ENCODE measurements around the gene GPC3.
"Not testable (repeated sequence)": the region's sequence is repeated elsewhere in the genome, so short reads cannot be mapped to it uniquely, and the experiment has no call there.

Gene GPC3

DNA sequence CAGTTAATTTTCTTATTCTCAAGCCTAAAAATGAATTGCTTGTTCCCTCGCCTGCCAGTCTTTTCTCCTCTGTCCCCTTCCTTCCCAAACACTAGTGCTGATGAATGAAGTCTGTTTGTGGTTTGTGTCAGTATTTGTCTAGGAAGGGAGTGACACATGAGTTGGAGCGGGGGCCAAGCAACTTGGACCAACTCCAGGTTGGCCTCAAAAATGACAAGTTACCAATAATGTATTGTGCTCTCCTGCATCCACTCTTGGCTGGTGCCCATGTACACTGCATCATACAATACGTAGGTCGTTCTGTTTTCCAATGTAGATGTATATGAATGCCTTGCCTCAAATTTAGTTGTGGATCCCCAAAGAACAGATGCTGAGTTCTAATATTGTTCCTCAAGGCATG is 347.1 kb downstream of the GPC3 start:
- DNase-seq: no peak

DNA sequence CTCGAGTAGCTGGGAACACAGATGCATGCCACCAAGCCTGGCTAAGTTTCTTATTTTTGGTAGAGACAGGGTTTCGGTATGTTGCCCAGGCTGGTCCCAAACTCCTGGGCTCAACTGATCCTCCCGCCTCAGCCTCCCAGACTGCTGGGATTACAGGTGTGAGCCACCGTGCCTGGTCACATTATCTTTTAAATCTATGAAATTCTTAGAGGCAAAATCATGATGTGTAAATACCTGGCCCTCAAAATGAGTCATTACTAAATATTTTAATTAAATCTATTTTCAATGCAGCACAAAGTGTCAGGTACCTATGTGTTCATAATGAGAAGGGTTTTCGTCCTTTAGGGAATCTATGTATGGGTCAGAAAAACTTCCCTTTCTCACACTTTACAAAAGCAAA is 347.6 kb downstream of the GPC3 start:
- DNase-seq: no peak

DNA sequence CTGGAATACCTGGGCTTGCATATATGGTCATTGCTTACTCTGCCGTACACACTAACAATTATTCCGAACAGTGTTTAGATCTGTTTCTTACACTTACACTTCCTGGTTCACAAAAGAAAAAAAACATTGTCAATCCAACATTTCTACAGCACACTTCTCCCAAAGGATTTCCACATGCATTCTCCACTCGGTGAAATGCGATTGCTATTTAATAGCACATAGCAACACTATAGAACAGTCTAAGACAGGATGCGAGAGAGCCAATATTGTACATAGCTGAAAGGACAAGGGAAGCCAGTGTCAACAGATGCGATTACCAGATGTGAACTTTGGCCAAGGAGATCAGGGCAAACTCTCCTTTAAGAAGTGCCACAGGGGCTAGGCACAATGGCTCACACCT is 349.4 kb downstream of the GPC3 start:
- DNase-seq: no peak

DNA sequence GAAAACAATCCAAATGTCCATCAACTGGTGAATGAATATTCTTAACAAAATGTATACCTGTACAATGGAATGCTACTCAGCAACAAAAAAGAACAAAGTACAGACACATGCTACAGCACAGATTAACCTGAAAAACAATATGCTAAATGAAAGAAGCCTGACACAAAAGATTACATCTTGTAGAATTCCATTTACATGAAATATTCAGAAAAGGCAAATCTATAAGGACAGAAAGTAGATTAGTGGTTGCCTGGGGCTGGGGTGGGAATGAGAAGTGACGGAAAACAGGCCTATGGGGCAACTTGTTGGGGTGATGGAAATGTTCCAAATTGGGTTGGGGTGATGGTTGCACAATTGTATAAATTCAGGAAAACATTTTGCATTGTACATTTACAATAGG is 351.0 kb downstream of the GPC3 start:
- no peak for DNase-seq

DNA sequence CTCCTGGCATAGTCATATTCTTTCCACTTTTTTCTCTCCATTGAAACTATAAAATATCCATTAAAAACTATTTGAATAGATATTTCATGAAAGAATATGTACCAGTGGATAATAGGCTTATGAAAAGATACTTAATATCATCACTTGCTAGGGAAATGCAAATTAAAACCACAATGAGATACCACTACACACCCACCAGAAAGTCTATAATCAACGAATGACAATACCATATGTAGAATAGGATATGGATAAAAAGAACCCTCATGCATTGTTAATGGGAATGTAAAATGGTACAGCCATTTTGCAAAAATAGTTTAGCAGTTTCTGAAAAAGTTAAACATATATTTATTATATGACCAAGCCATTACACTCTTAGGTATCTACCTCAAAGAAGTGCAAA is 351.4 kb downstream of the GPC3 start:
- no peak for DNase-seq

DNA sequence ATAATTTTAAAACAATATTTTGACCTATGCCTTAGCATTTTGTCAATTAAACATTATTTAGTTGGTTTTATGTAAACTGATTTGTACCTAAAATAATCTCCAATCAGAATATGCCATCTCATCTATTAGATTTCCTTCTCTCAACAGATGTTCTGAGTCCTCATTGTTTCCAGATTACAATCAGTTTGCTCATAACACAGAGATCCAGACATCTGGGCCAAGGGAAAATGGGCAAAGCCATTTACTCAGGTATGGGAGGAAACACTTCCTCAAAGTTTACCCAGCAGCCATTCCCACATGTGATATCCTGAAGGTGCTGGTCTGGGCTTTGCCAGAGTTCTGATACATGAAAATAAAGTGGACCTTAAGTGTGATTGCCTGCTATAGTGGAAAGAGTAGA is 352.2 kb downstream of the GPC3 start:
- no peak for DNase-seq

DNA sequence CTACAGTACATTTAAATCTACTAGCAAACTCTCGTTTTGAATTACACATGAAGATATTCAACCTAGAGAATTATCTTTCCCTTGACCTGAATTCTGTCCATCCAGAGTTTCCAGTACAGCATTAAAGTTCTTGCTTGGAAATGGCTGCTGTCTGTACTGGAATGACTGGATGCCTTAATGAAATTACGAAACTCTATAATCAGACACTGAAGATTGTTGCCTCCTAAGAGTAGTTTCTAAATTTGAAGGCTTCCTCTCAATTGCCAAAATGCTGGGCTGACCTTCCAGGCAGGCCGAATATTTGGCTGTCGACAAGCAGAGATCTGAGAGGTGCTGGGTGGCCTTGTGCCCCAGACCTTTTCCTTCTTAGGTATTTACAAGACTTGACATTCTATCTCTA is 355.0 kb downstream of the GPC3 start:
- DNase-seq: no peak

DNA sequence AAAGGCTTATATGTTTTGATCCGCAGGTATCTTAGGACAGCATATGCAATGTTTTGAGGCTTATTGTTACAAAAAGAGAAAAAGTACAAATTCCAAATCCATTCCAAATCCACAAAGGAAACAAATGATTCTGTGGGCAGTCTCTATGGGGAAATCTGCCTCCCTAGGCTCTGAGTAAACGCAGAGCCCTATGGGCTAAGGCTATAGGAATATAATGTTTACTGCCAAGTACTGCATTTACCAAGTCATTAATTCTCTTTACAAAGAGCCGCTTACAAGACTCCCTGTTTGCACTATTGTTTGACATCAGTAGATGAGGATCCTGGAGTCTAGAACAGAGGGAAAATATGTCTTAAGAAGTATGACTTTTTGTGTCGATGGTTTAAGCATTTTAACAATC is 357.7 kb downstream of the GPC3 start:
- no peak for DNase-seq

DNA sequence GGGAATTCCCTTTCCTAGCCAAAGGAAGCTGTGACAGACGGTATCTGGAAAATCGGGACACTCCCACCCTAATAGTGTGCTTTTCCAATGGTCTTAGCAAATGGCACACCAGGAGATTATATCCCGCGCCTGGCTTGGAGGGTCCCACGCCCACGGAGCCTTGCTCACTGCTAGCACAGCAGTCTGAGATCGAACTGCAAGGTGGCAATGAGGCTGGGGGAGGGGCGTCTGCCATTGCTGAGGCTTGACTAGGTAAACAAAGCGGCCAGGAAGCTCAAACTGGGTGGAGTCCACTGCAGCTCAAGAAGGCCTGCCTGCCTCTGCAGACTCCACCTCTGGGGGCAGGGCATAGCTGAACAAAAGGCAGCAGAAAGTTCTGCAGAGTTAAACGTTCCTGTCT is 364.0 kb downstream of the GPC3 start:
- not testable (repeated sequence) for DNase-seq

DNA sequence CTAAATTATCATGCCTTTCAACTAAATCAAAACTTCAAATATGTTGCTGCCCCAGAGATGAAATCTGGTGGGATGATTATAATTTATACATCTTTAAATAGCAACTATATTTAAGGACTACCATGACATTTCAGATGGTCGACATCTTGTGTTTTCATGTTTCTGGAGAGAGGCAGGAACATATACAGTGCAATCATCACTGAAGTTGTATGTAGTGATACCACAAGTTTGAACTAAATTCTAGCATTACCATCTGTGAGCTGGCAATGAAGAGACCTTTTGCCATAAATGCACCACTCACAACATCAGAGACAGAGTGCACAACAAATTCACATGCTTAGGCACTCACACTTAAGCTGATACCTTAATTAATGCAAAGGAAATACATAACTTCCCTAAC is 373.7 kb downstream of the GPC3 start:
- no peak for DNase-seq

DNA sequence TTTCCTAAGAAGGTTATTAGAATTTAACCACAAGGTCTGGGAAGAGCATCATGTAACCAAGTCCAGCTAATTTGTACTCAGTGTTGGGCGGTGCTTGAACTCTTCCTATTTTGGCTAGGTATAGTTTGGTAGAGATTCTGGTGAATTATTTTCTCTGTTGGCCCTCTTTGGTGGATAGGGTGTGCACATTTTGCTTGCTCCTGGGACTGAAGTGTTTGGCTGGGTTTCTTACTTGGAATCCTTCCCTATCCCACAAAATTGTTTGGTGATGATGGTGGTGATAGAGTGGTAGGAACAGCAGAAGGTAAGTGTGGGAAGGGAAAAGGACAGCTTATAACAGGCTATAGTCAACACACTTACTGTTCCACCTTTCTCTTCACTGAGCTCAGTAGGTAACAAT is 375.3 kb downstream of the GPC3 start:
- DNase-seq: no peak

DNA sequence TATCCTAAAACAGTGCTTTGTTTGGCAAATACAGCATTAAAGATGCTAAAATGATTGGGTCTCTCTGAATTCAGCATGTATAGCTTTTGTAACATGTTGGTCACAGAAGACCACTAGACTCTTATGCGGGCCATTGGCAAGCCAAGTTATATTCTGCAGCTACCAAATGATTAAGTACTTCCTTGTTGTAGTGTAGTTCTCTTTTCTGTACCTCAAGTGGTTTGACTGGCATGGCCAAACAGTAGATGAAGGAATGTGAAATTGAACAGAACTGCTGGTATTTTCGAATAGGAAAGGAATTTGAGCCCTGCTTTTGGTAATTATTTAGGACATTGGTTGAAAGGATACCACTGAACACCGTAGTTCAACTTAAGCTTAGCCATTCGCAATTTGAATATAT is 376.2 kb downstream of the GPC3 start:
- DNase-seq: no peak

DNA sequence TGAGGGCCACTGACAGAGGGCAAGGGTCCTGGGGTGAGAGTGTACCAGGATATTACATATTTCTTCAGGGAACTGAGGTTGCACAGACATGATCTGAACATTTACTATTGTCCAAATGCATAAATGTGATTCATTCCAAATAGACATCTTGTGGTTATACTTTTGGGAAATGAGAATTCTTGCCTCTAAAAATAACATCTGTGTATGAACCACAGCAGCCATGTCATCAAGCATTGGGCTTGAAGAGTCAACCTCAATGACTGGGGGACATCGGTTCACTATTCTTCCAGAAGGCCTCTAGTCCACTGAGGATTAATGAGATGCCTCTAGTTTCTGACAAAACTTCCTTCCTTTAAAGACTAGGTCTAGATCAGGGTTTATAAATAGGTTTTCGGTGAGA is 377.0 kb downstream of the GPC3 start:
- no peak for DNase-seq

DNA sequence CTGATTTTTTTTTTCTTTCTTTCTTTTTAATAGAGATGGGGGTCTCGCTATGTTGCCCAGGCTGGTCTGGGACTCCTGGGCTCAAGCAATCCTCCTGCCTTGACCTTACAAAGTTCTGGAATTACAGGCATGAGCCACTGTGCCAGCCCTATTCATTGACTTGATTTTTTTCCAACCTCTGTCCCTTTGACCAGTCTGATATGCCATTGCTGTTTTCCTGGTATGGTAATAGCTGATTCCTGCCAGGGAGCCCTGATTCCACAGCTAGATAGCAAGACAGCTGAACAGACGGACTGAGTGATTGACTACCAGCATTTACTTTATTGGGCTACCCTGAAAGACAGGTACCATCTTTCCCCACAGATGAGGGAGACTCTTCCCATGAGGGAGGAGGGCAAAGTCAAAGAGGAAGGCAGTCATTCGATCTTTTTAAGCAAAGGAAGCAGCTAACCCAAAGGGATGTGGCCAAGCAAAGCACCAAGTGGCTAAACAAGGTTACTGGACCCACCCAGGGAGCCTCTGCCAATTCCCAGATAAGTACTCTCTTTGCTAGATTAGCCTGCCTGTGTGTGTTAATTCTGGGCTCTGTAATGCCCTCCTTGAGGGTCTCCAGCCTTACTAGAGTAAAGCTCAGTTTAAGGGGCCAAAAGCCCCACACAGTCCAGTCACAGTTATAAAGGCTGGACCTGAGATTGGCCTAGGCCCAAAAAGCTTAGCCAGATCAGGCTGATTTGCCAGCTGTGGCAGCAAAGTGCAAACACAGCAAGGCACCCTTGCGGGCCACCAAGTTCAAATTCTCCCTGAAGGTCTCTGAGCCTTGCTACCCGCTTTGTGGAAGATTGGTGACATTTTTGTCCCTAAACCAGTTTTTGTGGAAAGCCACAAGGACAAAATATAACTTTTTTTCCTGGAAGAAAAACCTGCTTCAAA is 377.7 kb downstream of the GPC3 start:
- DNase-seq: no peak

DNA sequence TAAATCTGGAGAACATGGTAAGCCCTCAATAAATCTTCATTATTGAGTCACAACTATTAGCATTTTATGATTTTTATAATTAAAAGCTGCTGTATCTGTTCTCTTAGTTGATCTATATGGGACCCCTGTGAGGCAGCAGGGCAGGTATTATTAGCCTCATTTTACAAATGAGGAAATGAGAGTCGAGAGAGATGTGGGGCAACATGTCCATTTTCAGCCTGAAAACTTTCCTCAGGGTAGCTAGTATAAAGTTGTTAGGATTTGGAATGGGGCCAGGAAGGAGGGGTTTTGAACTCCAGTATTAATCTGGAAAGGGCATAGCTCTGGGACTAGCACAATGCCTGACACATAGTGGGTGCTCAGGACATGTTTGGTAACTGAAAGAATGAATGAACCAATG is 378.4 kb downstream of the GPC3 start:
- no peak for DNase-seq

DNA sequence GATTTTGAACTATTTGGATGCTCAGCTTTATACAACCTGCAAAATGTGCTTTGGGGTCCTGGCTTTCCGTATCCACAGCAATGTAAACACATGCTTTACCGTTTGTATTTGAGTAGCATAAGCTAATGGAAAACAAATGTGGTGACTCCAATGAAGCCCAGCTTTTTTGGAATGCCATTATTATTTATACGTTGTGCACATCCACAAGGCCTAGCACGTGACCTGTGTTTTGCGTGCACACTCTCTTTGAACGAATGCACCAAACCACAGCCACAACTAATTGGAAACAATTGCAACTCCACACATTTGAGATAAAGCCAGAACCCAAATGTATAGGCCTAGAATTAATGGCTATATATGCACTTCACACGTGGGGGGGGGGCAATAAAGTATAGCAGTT is 380.6 kb downstream of the GPC3 start:
- no peak for DNase-seq

DNA sequence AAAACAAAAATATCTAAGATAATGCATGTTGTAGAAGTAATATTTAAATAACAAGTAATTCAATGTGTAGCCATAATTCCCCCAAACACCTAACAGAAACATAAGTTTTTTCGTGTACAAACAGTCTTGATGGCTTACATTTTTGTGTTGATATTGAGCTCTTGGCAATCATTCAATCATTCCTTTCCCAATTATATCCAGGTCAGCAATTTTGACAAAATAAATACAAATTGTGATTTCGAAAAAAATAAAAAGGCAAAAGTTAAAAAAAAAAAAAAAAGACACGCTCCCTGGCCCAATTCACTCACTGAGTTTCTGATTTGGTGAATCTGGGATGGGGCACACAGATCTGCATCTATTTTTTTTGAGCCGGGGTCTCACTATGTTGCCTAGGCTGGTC is 382.5 kb downstream of the GPC3 start:
- DNase-seq: no peak

DNA sequence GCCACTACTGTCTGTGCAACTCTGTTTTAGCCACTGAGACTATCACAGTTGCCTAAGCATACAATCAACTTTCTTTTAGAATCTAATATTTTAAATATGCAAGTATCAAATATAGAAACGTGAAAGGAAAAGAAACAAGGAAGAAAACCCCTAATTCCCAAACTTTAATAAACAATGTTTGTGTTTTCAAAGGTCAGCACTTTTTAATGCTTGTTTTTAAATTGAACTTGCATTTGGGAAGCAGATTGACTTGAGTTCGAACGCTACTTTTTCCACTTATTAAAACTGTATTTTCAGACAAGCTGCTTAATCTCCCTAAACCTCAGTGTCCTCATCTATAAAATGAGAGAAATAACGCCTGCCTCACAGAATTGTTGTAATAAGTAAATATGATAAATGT is 384.3 kb downstream of the GPC3 start:
- no peak for DNase-seq

DNA sequence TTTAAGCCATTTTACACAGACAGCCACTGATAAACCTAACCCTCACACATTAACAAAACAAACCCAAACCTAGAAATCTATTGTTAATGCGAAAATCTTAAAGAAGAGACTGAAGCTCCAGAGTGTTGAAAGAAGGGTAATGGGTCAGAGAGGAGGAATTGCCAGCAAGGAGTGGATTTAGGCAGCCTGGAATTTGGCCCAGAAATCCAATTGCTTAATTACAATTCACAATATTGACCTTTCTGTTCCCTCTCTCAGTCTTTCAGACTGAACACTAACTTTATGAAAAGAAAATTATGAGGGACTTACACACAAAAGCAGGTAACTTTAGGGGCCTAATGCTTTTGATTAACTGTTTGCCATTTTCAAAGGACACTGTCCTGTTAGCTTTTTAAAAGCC is 384.9 kb downstream of the GPC3 start:
- no peak for DNase-seq

DNA sequence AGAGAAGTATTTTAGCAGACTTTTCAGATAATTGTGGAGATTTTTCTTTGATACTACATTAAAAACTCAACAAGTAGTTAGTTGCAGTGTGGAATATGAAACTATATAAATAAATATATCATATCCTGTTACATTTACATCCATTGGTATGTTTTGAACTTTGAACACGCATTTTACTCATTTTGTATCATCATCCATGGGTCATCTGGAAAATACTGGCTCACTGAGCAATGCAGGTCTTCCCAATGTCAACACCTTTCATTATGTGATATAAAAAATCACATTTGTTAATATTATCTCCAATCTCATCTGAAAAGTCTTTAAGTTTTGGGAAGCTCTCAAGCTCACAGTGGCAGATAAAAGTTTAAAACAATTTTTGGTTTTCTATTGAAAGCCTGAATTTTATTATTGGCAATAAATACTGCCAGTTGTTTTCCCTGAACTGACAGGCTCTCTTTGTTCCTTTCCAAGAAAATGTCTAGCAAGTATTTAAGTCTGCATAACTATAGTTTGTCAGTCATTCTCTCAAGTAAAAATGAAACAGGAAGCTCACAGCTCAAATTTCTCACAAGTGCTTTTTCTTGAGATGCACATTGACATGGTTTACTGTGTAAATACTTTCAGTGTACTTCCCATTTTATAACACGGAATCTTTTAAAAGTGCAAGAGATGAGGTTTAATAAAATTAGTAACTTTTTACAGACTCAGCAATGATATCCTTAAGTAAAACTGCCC is 386.6 kb downstream of the GPC3 start:
- DNase-seq: no peak

DNA sequence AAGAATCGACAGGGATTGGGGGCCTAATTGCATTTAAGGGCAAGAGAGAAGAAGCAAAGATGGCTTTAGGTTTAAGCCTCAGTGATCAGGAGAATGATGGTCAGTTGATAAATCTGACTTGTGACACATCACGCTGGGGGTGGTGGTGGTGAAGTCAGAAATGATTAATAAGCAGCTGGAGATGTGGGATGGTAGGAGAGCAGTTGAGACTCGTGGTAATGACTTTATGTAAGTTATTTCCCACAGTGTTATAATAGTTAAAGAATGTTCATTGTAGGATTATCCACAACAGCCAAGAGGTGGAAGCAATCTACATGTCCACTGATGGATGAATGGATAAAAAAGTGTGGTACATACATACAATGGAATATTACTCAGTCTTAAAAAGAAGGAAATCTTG is 391.2 kb downstream of the GPC3 start:
- no peak for DNase-seq

DNA sequence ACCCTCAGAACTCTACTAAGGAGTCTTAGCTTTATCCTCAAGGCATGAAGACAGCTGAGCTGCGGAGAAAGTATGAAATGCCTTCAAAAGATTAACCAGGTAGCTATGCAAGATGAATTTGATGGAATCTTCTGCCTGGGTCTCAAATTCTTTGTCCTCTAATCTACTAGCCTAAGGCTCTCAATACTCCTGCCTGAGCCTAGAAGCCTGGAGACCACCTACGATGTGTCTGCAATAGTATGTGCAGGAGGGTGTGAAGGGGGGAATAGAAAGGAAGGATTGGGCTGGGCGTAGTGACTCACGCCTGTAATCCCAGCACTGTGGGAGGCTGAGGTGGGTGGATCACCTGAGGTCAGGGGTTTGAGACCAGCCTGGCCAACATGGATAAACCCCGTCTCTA is 391.9 kb downstream of the GPC3 start:
- DNase-seq: no peak

DNA sequence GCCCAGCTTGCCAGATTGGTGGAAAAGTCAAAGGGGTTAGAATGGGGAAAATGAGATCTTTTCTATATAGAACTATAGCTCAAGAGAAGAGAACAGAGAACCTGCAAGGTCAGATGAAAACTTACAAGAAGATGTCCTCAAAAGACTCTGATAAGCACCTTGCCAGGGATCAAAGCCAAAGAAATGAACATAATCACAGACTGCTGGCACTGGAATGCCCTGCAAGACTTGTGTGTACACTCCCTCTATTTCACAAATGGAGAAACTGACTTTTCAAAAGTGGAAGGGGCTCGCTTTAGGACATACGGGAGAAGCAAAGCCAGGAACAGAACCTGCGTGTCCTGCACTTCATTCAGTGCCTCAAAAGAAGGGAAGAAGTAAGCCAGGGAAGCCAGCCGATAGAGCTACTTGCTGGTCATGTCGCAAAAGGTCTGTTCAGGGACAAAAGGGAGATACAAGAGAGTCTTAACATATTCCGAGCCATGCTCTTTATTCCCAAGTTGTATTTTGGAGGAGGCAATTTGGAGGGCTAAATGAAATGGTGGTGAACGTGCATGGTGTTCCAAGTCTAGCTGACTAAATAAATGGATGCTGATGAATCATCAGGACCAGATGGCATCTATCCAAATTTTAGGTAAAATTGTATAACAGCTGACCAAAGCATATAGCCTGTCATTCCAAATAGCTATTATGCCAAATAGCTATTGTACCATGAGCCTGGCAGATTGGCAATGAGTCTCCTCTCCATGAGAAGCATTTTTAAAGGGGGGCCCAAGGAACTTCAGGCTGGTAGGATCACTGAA is 394.5 kb downstream of the GPC3 start:
- DNase-seq: no peak

DNA sequence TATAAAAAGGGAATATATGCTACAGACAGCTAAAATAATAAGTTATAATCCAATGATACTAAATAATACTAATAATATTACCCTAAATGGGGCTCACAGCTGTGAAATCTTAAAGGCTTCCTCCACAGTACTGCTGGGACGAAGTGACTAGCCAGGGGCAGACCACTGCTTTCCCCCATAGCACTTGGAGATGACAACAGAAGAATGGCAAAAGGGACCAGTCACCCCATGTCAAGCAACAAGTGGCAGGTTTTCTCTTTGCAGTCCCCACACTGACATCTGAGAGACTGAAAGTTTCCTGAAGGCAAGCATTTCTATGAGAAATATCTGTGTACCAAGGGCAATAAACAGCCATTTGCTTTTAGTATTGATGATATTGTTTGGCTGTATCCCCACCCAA is 396.6 kb downstream of the GPC3 start:
- no peak for DNase-seq

All from activated CD4-positive, alpha-beta T cell treated with anti-CD3 and anti-CD28 coated beads, Interleukin-2, amount 50 U/mL, for 48 hours (primary cell).